Naive B cell (primary cell): ENCODE measurements around the gene PROM2. TPM values are rescaled to one million over a fixed set of nuclear protein-coding genes. Genes with fewer than 3 reads are reported as not detected.

Source experiments
- ATAC-seq, 2 donors: fragments of 150-1000 bp; cut with Tn5 transposase; 2 replicates each; pipeline ENCODE4 v1.10.0; 2021; ENCODE audit warnings: low read depth in 2 of 2, mild to moderate bottlenecking in 2 of 2, moderate library complexity in 2 of 2
- DNase-seq: peaks from one replicate; pipeline ENCODE4 v3.0.0; 2022
- H3K27ac Mint-ChIP-seq, 6 donors: one replicate each; pipeline ENCODE4 v1.8.0; 2020 to 2022; ENCODE audit warnings: mild to moderate bottlenecking in 6 of 6, mixed read lengths in 6 of 6, moderate library complexity in 5 of 6, inconsistent platforms in 2 of 6
- H3K27me3 Mint-ChIP-seq, 3 donors: one replicate each; pipeline ENCODE4 v1.8.0; 2021 to 2022; ENCODE audit warnings: mixed read lengths in 3 of 3, mild to moderate bottlenecking in 1 of 3
- H3K36me3 Mint-ChIP-seq, 2 donors: one replicate each; pipeline ENCODE4 v1.8.0; 2020 to 2022; ENCODE audit warnings: mixed read lengths in 2 of 2, inconsistent platforms in 1 of 2, mild to moderate bottlenecking in 1 of 2
- H3K4me1 Mint-ChIP-seq, 3 donors: one replicate each; pipeline ENCODE4 v1.8.0; 2020 to 2022; ENCODE audit warnings: mixed read lengths in 3 of 3, inconsistent platforms in 1 of 3, mild to moderate bottlenecking in 1 of 3, moderate library complexity in 1 of 3
- H3K4me3 Mint-ChIP-seq, 8 donors: one replicate each; pipeline ENCODE4 v1.8.0; 2020 to 2022; ENCODE audit warnings: mild to moderate bottlenecking in 8 of 8, mixed read lengths in 8 of 8, moderate library complexity in 8 of 8, inconsistent platforms in 2 of 8
- H3K9me3 Mint-ChIP-seq, 7 donors: one replicate each; pipeline ENCODE4 v1.8.0; 2020 to 2022; ENCODE audit warnings: mixed read lengths in 7 of 7, mild to moderate bottlenecking in 5 of 7, inconsistent platforms in 2 of 7, moderate library complexity in 1 of 7
- polyA plus RNA-seq, 6 donors: library from polyadenylated mRNA; unstranded; fragments of 300-500 nt; fragmentation: Illumina TruSeq; gene quantifications; one replicate each; pipeline ENCODE4 v1.2.3, GENCODE V29; 2021; ENCODE audit warnings: low read depth in 6 of 6

The PROM2 gene
- polyA plus RNA-seq, 6 donors from 2014 or later: not detected

DNA sequence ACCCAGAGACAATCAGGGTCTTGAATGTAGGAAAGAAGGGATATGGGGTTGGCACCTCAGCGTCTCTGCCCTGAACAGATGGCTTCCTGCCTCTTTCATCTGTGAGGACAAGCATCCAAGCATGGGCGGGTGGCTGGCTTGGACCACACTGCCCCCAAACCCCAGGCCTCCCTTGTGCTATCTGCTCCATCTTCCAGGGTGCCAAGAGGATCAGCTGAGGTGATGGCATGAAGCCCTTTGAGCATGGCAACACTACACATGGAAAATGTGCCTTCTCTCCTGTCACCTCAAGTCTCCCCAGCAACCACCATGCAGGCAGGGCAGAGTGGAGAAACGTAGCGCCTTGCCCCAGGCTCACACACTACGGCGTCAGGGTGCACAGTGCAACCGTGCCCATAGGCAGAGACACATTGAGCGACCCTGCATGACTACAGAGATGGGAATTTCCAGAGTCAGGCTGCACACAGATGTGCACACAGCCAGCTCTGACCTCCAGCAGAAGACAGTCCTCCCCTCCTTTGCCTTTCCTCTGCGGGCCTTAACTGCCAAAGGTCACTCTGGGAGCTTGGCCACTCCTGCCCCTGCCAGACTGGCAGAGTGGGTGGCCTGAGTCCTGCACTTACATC lies 24.4 kb downstream of the PROM2 start:
- peaks cover 0 to 3% (median 0%) of the 10 kb centered on the region in 3 donors for H3K4me1 Mint-ChIP-seq
- peaks cover 0 to 2% (median 0%) of the 10 kb centered on the region in 7 donors for H3K9me3 Mint-ChIP-seq
- H3K36me3 Mint-ChIP-seq: no peaks in the 10 kb centered on the region
- H3K27ac Mint-ChIP-seq: no peak overlapping the region
- no peak for DNase-seq
- H3K27me3 Mint-ChIP-seq: peaks cover 0 to 25% (median 6%) of the 10 kb centered on the region in 3 donors
- H3K4me3 Mint-ChIP-seq: no peak overlapping the region
- ATAC-seq: no peak

DNA sequence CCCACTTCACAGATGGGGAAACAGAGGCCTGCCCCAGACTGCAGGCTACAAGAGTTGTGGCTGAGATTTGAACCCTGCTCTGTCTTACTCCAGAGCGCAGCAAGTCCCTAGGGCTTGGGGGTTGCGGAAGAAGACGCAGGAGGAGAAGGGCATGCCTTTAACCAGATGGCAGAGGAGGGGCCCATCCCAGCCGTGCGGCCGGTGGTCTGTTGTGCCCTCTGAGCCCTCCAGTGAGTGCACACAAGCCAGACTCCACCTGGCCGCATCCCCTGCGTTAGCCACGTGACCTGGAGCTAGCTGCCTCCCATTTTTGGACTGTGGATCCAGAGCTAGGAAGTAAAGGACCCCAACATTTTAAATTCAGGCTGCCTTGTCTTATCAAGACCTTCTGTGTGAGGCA lies 25.7 kb downstream of the PROM2 start:
- DNase-seq: no peak
- ATAC-seq: no peak
- Mint-ChIP-seq H3K27ac (no peak overlapping the region), H3K27me3 (peaks cover 0 to 27% (median 6%) of the 10 kb centered on the region in 3 donors), H3K9me3 (no peaks in the 10 kb centered on the region), H3K4me1 (peaks cover 0 to 3% (median 0%) of the 10 kb centered on the region in 3 donors), H3K4me3 (peak overlapping the region in 1 of 8 donors; percentile 15), H3K36me3 (no peaks in the 10 kb centered on the region)

- peaks cover 0 to 3% (median 0%) of the 10 kb centered on the region in 3 donors for H3K4me1 Mint-ChIP-seq
- no peak for ATAC-seq
Observed at GRCh38 chr2:95300450-95300849, 26.2 kb downstream of the PROM2 start.

GRCh38 chr2:95301186-95301585 lies 26.9 kb downstream of the PROM2 start:
- no peaks in the 10 kb centered on the region for H3K36me3 Mint-ChIP-seq
- ATAC-seq: no peak
- H3K27ac Mint-ChIP-seq: no peak overlapping the region
- H3K27me3 Mint-ChIP-seq: peaks cover 0 to 24% (median 6%) of the 10 kb centered on the region in 3 donors
- DNase-seq: no peak
- peaks cover 0 to 3% (median 0%) of the 10 kb centered on the region in 3 donors for H3K4me1 Mint-ChIP-seq
- no peak overlapping the region for H3K4me3 Mint-ChIP-seq
- H3K9me3 Mint-ChIP-seq: no peaks in the 10 kb centered on the region

More at GRCh38 chr2:95300450-95300849, 26.2 kb downstream of the PROM2 start:
- DNase-seq: no peak
- Mint-ChIP-seq H3K4me3 (no peak overlapping the region), H3K9me3 (no peaks in the 10 kb centered on the region), H3K27me3 (peaks cover 0 to 27% (median 6%) of the 10 kb centered on the region in 3 donors), H3K36me3 (no peaks in the 10 kb centered on the region), H3K27ac (no peak overlapping the region)

DNA sequence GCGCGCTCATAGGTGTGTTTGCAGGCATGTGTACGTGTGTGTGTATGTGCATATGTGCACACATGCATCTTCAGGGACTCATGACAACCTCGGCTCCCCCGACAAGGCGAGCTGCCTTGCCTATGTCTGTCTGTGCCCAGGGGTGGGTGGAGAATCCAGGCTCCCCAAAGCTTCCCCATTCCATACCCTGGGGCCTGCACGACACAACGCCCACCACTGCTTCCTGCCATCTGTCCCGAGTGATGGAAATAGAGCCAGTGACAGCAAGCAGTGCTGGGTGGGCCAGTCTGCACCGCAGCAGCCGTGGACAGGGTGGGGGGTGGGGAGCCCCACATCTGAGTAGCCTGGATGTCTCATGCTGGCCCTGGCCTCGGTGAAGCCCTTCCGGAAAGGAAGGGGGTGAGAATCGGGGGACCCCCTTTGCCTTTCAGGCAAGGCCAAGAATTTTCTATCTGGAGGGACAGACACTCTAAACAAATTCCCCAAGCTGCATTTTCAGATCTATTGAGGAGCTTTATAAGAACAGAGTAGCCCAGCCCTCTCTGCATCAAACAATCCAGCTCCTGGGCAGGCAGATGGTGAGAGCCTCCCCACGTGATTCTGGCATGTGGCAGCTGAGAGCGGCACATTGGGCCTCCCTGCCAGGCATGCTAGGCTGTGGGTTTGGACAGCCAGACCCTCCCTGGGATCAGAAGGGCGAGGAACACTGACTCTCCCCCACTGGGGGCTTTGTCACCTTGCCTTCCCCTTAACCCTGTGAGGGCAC lies 27.8 kb downstream of the PROM2 start:
- H3K4me1 Mint-ChIP-seq: peaks cover 0 to 1% (median 0%) of the 10 kb centered on the region in 3 donors
- no peaks in the 10 kb centered on the region for H3K9me3 Mint-ChIP-seq
- H3K36me3 Mint-ChIP-seq: no peaks in the 10 kb centered on the region
- peaks cover 0 to 16% (median 6%) of the 10 kb centered on the region in 3 donors for H3K27me3 Mint-ChIP-seq
- no peak for DNase-seq
- no peak overlapping the region for H3K27ac Mint-ChIP-seq
- ATAC-seq: no peak
- no peak overlapping the region for H3K4me3 Mint-ChIP-seq

DNA sequence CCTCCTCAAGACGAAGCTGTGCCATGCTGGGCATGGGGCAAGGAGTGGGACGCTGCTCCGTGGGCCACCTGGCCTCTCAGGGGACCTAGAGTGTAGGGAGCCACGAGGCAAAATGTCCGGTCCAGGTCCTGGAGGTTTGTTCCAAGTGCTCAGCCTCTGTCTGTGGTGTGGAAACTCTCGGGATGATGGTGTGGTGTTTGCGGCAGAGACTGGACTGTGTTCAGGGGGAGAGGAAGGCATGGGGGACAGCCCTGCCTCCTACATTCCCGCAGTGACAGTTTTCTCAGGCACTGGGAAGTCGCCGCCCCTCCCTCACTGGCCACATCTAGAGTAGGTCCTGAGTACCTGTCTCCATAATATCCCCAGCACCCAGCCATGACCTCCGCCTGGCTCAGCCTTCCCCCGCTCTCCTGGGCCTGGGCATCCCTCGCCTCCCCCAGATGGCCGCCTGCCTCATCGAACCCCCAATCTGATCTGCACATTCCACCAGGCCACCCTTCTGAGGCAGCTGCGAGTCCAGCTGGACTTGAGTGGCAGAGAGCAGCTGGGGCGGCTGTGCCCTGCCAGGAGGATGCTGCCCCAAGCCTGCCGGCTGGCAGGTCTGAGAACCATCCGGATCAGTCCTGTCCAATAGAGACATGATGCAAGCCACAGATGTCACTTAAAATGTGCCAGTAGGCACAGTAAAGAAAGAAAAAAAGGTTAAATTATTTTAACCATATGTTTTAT lies 29.1 kb downstream of the PROM2 start:
- Mint-ChIP-seq H3K27me3 (peaks cover 0 to 7% (median 0%) of the 10 kb centered on the region in 3 donors), H3K36me3 (no peaks in the 10 kb centered on the region), H3K9me3 (no peaks in the 10 kb centered on the region), H3K4me1 (no peaks in the 10 kb centered on the region), H3K4me3 (no peak overlapping the region), H3K27ac (no peak overlapping the region)
- ATAC-seq: no peak
- no peak for DNase-seq

GRCh38 chr2:95305380-95306061 lies 31.3 kb downstream of the PROM2 start:
- DNase-seq: no peak
- ATAC-seq: no peak
- Mint-ChIP-seq H3K27me3 (peaks cover 0 to 16% (median 0%) of the 10 kb centered on the region in 3 donors), H3K4me1 (no peaks in the 10 kb centered on the region), H3K9me3 (no peaks in the 10 kb centered on the region), H3K27ac (peak overlapping the region in 1 of 6 donors; percentile 71), H3K4me3 (no peak overlapping the region), H3K36me3 (no peaks in the 10 kb centered on the region)

GRCh38 chr2:95306336-95306895 lies 32.2 kb downstream of the PROM2 start:
- ATAC-seq (no peak), DNase-seq (no peak)
- Mint-ChIP-seq H3K4me1 (no peaks in the 10 kb centered on the region), H3K4me3 (no peak overlapping the region), H3K36me3 (no peaks in the 10 kb centered on the region), H3K9me3 (no peaks in the 10 kb centered on the region), H3K27me3 (peaks cover 0 to 16% (median 0%) of the 10 kb centered on the region in 3 donors), H3K27ac (peak overlapping the region in 1 of 6 donors; percentile 58)

DNA sequence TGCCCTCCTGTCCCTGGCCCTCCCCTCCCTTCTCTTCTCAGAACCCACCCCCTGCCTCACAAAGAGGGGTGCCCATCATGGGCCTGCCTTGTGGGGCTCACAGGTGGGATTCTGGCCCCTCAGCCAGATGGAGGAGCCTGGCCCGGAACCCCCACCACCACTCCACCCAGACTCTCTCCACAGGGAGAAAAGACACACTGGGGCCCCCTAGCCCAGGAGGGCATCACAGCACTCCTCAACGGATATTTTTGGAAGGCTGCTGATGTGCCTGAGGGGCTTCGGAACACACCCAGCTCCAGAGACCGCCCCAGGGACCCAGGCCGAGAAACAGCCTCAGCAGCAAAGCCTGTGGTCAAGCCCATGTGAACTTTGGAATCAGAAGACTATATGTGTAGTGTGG lies 32.8 kb downstream of the PROM2 start:
- Mint-ChIP-seq H3K27me3 (peaks cover 0 to 16% (median 0%) of the 10 kb centered on the region in 3 donors), H3K36me3 (no peaks in the 10 kb centered on the region), H3K4me3 (no peak overlapping the region), H3K27ac (no peak overlapping the region), H3K4me1 (no peaks in the 10 kb centered on the region), H3K9me3 (no peaks in the 10 kb centered on the region)
- no peak for DNase-seq
- no peak for ATAC-seq

DNA sequence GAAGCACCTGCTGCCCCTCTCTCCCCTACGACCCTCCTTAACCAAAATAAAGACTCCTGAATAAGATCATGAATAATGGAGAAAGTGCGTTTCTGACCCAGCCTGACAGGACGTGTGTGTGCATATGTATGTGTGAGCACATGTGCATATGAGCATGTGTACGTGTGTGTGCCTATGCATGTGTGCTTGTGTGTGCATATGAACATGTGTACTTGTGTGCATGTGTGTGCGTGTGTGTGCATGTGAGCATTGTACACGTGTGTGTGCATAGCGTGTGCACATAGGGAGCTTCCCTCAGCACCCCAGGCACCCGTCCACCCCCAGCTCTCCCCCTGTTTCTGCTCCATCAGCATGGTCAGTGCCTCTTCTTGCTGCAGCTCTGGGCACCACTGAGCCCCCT lies 33.6 kb downstream of the PROM2 start:
- peaks cover 0 to 16% (median 0%) of the 10 kb centered on the region in 3 donors for H3K27me3 Mint-ChIP-seq
- H3K9me3 Mint-ChIP-seq: no peaks in the 10 kb centered on the region
- ATAC-seq: no peak
- no peaks in the 10 kb centered on the region for H3K36me3 Mint-ChIP-seq
- DNase-seq: no peak
- H3K27ac Mint-ChIP-seq: peak overlapping the region in 1 of 6 donors; percentile 46
- no peaks in the 10 kb centered on the region for H3K4me1 Mint-ChIP-seq
- H3K4me3 Mint-ChIP-seq: peak overlapping the region in 1 of 8 donors; percentile 57

DNA sequence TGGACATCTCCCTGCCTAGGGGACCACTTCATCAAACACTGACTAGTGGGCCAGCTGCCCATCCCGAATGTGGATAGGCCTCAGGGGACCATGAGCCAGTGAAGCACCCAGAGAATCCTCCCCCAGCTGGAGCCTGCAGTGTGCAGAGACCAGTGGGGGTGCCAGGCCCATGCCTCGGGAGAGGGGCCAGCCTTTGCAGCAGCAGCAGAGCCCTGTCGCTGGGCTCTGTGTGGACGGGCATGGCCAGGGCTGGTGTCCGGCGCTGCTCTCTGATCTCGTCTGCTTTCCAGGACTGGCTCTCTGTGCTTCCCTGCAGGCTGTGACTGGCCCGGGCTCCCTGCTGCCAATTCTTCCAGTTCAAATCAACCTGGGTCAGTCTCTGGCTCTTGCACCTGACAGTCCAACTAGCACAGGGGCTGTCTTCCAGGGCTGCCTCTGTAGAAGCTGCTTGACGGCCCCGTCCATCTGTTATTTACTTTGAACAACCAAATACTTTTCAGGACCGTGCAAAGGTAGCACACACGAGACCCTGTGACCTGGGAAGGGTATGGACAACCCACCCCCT lies 34.3 kb downstream of the PROM2 start:
- ATAC-seq (no peak), DNase-seq (no peak)
- Mint-ChIP-seq H3K4me1 (no peaks in the 10 kb centered on the region), H3K36me3 (no peaks in the 10 kb centered on the region), H3K27ac (no peak overlapping the region), H3K4me3 (no peak overlapping the region), H3K27me3 (peaks cover 0 to 12% (median 0%) of the 10 kb centered on the region in 3 donors), H3K9me3 (no peaks in the 10 kb centered on the region)

- H3K4me1 Mint-ChIP-seq: no peaks in the 10 kb centered on the region
- no peaks in the 10 kb centered on the region for H3K9me3 Mint-ChIP-seq
- no peak for ATAC-seq
- H3K27ac Mint-ChIP-seq: no peak overlapping the region
- H3K36me3 Mint-ChIP-seq: no peaks in the 10 kb centered on the region
- peaks cover 0 to 9% (median 0%) of the 10 kb centered on the region in 3 donors for H3K27me3 Mint-ChIP-seq
- no peak for DNase-seq
- H3K4me3 Mint-ChIP-seq: no peak overlapping the region
Observed at GRCh38 chr2:95309599-95309998, 35.4 kb downstream of the PROM2 start.
